HepG2 (cell line): ENCODE measurements around the gene KRTAP10-10. TPM values are rescaled to one million over a fixed set of nuclear protein-coding genes. Genes with fewer than 3 reads are reported as not detected.

Source experiments
- ATAC-seq: fragments of 200-7000 bp; cut with Tn5 transposase; 3 replicates; pipeline ENCODE4 v1.9.1; 2020; ENCODE audit warnings: mild to moderate bottlenecking, moderate library complexity
- BruUV-seq: library from RNA; stranded (reverse); fragments of 400-500 nt; replicated peaks from 2 replicates; lab custom pipeline; 2021; lab: Mats Ljungman, UMichigan
- CTCF ChIA-PET: fragments of 300-600 bp; formaldehyde crosslinking; extraction: SDS; loops from one replicate; lab custom pipeline; 2021; ENCODE audit warnings: low total read pairs, inconsistent platforms, low intra/inter-chr PET ratio; lab: Yijun Ruan, JAX
- POLR2A ChIA-PET: fragments of 350-600 bp; sonication (Branson Sonifier 250); formaldehyde crosslinking; loops from one replicate; lab custom pipeline; 2020; ENCODE audit warnings: antibody characterized with exemption, inconsistent platforms; lab: Yijun Ruan, JAX
- DNase-seq: peaks from one replicate; pipeline ENCODE4 v3.0.0-alpha.2; 2015; ENCODE audit warnings: low spot score
- FAIRE-seq: peaks from 3 replicates; lab custom pipeline; 2011; peaks lifted over from hg19 to GRCh38; lab: Jason Lieb, UNC
- H2AFZ ChIP-seq: one replicate; pipeline ENCODE4 v1.6.1; 2011; ENCODE audit warnings: low read length, inconsistent platforms
- H3K27ac ChIP-seq: fragments of 300-600 bp; 3 replicates; pipeline ENCODE4 v1.8.0; 2011; ENCODE audit warnings: mixed run types, mild to moderate bottlenecking, mixed read lengths, low read length, inconsistent platforms; ENCODE audit not compliant: insufficient read depth; ENCODE audit errors: extremely low read length
- H3K27me3 ChIP-seq, 2 experiments: fragments of 200-600 bp in 1 of 2; 2 replicates in 1 of 2; 3 replicates in 1 of 2; pipeline versions ENCODE4 v1.6.0 to v1.8.0; 2011; ENCODE audit warnings: low read length in 2 of 2, mild to moderate bottlenecking in 2 of 2, moderate library complexity in 2 of 2, inconsistent platforms in 1 of 2; ENCODE audit not compliant: insufficient read depth in 2 of 2, control insufficient read depth in 1 of 2
- H3K36me3 ChIP-seq, 2 experiments: fragments of 200-600 bp in 1 of 2; replicated peaks in 1 of 2; 2 replicates in 1 of 2; 3 replicates in 1 of 2; pipeline versions ENCODE4 v1.5.1 to v1.8.0; 2011; ENCODE audit warnings: low read length in 2 of 2, inconsistent platforms in 1 of 2; ENCODE audit not compliant: insufficient read depth in 2 of 2, control insufficient read depth in 1 of 2
- H3K4me1 ChIP-seq: 2 replicates; pipeline ENCODE4 v1.5.1; 2012; ENCODE audit warnings: low read length, inconsistent platforms; ENCODE audit not compliant: insufficient read depth
- H3K4me2 ChIP-seq: 2 replicates; pipeline ENCODE4 v1.6.0; 2011; ENCODE audit warnings: low read depth, low read length, inconsistent platforms
- H3K4me3 ChIP-seq, 3 experiments: fragments of 200-600 bp in 1 of 3; sonication (generic), shearing (Covaris generic) in 1 of 3; replicated peaks in 1 of 3; 2 replicates each; pipeline ENCODE4 v1.5.1; 2011 to 2016; ENCODE audit warnings: low read length in 3 of 3, inconsistent platforms in 2 of 3, low read depth in 2 of 3, mild to moderate bottlenecking in 2 of 3, control low read depth in 1 of 3, mixed read lengths in 1 of 3; ENCODE audit not compliant: insufficient read depth in 1 of 3
- H3K79me2 ChIP-seq: one replicate; pipeline ENCODE4 v1.6.1; 2011; ENCODE audit warnings: low read length, inconsistent platforms; ENCODE audit not compliant: insufficient read depth
- H3K9ac ChIP-seq: 2 replicates; pipeline ENCODE4 v1.6.0; 2011; ENCODE audit warnings: mild to moderate bottlenecking, low read depth, low read length, inconsistent platforms; ENCODE audit not compliant: insufficient read depth
- H3K9me3 ChIP-seq: 2 replicates; pipeline ENCODE4 v1.5.1; 2012; ENCODE audit warnings: mild to moderate bottlenecking, low read length
- H4K20me1 ChIP-seq: 2 replicates; pipeline ENCODE4 v1.6.0; 2011; ENCODE audit warnings: inconsistent platforms, mild to moderate bottlenecking, low read length, moderate library complexity; ENCODE audit not compliant: insufficient read depth
- ATF3 ChIP-seq: sonication (generic); formaldehyde crosslinking; IDR thresholded peaks from 2 replicates; pipeline ENCODE4 v1.4.0; 2020; ENCODE audit warnings: missing genetic modification reagents
- BCL6 ChIP-seq: IDR thresholded peaks from 2 replicates; pipeline ENCODE4 v1.6.1; 2016; ENCODE audit warnings: missing genetic modification reagents, missing compliant biosample characterization
- IKZF4 ChIP-seq: sonication (generic); formaldehyde crosslinking; IDR thresholded peaks from 2 replicates; pipeline ENCODE4 v1.5.1; 2020; ENCODE audit warnings: borderline replicate concordance, mild to moderate bottlenecking, low read depth, missing genetic modification reagents; ENCODE audit errors: not compliant biosample characterization
- KLF9 ChIP-seq: IDR thresholded peaks from 2 replicates; pipeline ENCODE4 v1.6.1; 2016; ENCODE audit warnings: low read depth
- POLR2AphosphoS2 ChIP-seq: IDR thresholded peaks from 2 replicates; pipeline ENCODE4 v1.6.1; 2011; ENCODE audit warnings: low read depth, low read length, improper control_type of control experiment
- PRDM10 ChIP-seq: sonication (generic); formaldehyde crosslinking; IDR thresholded peaks from 2 replicates; pipeline ENCODE4 v1.4.0; 2020; ENCODE audit warnings: low read depth, missing genetic modification reagents
- PRMT3 ChIP-seq: sonication (generic); formaldehyde crosslinking; IDR thresholded peaks from 2 replicates; pipeline ENCODE4 v1.8.1; 2022; ENCODE audit warnings: low read depth, mild to moderate bottlenecking, moderate library complexity, missing genetic modification reagents, borderline replicate concordance
- SNRNP70 ChIP-seq: fragments of 200-400 bp; formaldehyde crosslinking; IDR thresholded peaks from 2 replicates; pipeline ENCODE4 v1.6.1; 2017; ENCODE audit warnings: mild to moderate bottlenecking, low read depth, low read length, moderate library complexity
- SRY ChIP-seq: sonication (generic); formaldehyde crosslinking; IDR thresholded peaks from 2 replicates; pipeline ENCODE4 v1.8.0; 2022; ENCODE audit warnings: mild to moderate bottlenecking, missing genetic modification reagents
- ZNF451 ChIP-seq: sonication (generic); formaldehyde crosslinking; IDR thresholded peaks from 2 replicates; pipeline ENCODE4 v1.5.0; 2020; ENCODE audit warnings: mild to moderate bottlenecking, missing genetic modification reagents
- ZNF562 ChIP-seq: sonication (generic); formaldehyde crosslinking; IDR thresholded peaks from 2 replicates; pipeline ENCODE4 v1.8.0; 2022; ENCODE audit warnings: missing genetic modification reagents, borderline replicate concordance
- ZNF577 ChIP-seq: sonication (generic); formaldehyde crosslinking; IDR thresholded peaks from 2 replicates; pipeline ENCODE4 v1.4.0; 2020; ENCODE audit warnings: mild to moderate bottlenecking, low read depth, missing genetic modification reagents, borderline replicate concordance
- ZNF792 ChIP-seq: IDR thresholded peaks from 2 replicates; pipeline ENCODE4 v1.6.1; 2016
- ZSCAN30 ChIP-seq: sonication (generic); formaldehyde crosslinking; IDR thresholded peaks from 2 replicates; pipeline ENCODE4 v1.5.0; 2020; ENCODE audit warnings: mild to moderate bottlenecking, missing genetic modification reagents
- WGBS: methylation state at CpG from one replicate; pipeline ENCODE4 v1.1.6; 2017; ENCODE audit warnings: low lambda C conversion rate; 5-methylcytosine and 5-hydroxymethylcytosine counted together
- in situ Hi-C: cut with HindIII; loops from 2 replicates; pipeline ENCODE4 v1.10.0; 2017; ENCODE audit warnings: low pct_unique_long_range_greater_than_20kb; ENCODE audit not compliant: extremely low pct_ligation_motif_present
- intact Hi-C: fragments of 100-400 bp; cut with micrococcal nuclease; formaldehyde crosslinking; loops from one replicate; pipeline ENCODE4 v1.10.0; 2022; ENCODE audit not compliant: unreplicated experiment
- polyA plus RNA-seq, 8 experiments: library from polyadenylated mRNA; depleted of rRNA in 3 of 8; stranded (reverse) in 7 of 8; unstranded in 1 of 8; fragments of >200 nt; fragmentation: Illumina TruSeq in 4 of 8; extraction: Trizol in 4 of 8; gene quantifications; 2 replicates each; pipeline versions ENCODE4 v1.2.1 to v1.2.3, GENCODE V29; 2011 to 2016; ENCODE audit warnings: low read depth in 4 of 8, missing spikeins in 1 of 8, mixed read lengths in 1 of 8; ENCODE audit not compliant: insufficient read depth in 1 of 8
- total RNA-seq, 5 experiments: library from RNA; depleted of rRNA; stranded (reverse); fragments of >200 nt; fragmentation: Illumina TruSeq; extraction: Trizol; gene quantifications; 2 replicates each; pipeline ENCODE4 v1.2.3, GENCODE V29; 2016; ENCODE audit warnings: low read depth in 1 of 5
- TF ChIP-seq, protein P1 (sequence below): sonication (generic); formaldehyde crosslinking; IDR thresholded peaks from 2 replicates; pipeline ENCODE4 v1.4.0; 2020; ENCODE audit warnings: mild to moderate bottlenecking, missing genetic modification reagents
- TF ChIP-seq, protein P2 (sequence below): sonication (generic); formaldehyde crosslinking; IDR thresholded peaks from 2 replicates; pipeline ENCODE4 v1.4.0; 2020; ENCODE audit warnings: missing genetic modification reagents

Gene KRTAP10-10
- total and polyA plus RNA-seq, 2 of the 13 experiments (the other 11 are each of a cell fraction or from before 2014, with no cell fraction given), result not detected

- FAIRE-seq, result no peak
Observed at GRCh38 chr21:44612029-44612486, 25.1 kb upstream of the KRTAP10-10 start, which contains the start of gene KRTAP10-8. Gene KRTAP10-8, plus strand, starts transcription at chr21:44612079. Its CDS starts 22 bp downstream, at chr21:44612101.

DNA sequence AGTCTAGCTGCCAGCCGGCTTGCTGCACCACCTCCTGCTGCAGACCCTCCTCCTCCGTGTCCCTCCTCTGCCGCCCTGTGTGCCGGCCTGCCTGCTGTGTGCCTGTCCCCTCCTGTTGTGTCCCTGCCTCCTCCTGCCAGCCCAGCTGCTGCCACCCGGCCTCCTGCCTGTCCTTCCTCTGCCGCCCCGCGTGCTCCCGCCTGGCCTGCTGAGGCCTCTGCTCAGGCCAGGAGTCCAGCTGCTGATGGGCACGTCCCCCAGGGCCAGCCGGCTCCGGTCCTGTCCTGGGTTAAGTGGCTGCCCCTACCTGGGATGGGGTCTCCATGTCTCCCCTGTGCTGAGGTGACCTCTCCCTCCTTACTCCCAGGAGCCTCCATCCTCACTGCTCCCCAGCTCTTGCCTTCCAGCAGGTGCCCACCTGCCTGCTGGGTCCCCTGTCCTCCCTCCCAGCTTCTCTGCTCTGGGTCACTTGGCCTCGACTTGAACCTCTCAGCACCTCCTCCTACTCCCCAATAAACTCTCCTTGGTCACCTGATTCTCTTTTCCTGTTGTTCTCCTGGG lies 24.4 kb upstream of the KRTAP10-10 start:
- H3K4me1 ChIP-seq, result no peaks in the 10 kb centered on the region
- no peaks in the 10 kb centered on the region for H4K20me1 ChIP-seq
- H2AFZ ChIP-seq, result no peak overlapping the region
- DNase-seq (no peak), ATAC-seq (no peak), FAIRE-seq (no peak)
- no peak overlapping the region for H3K9ac ChIP-seq
- no peak overlapping the region for H3K4me2 ChIP-seq
- H3K4me3 ChIP-seq, result no peak overlapping the region
- H3K27ac ChIP-seq, result no peak overlapping the region
- intact Hi-C loops (no loop called here), in situ Hi-C loops (no loop called here)
- 59% methylated on average over 9 of the region's 13 CpGs for WGBS
- peaks cover 2 to 28% of the 10 kb centered on the region in 2 experiments; a peak in 3 of 5 replicates for H3K27me3 ChIP-seq
- ChIA-PET CTCF (no interaction called here), POLR2A (no interaction called here)
- no peaks in the 10 kb centered on the region for H3K36me3 ChIP-seq
- H3K9me3 ChIP-seq, result peaks cover 24% of the 10 kb centered on the region; the same call in 1 of the 2 replicates
- BruUV-seq, result no TSS peak
- no peaks in the 10 kb centered on the region for H3K79me2 ChIP-seq
- TF ChIP-seq PRDM10 (CRISPR knock-in tag) (no peak), ZNF792 (CRISPR knock-in tag) (no peak), SRY (CRISPR knock-in tag) (no peak), BCL6 (CRISPR knock-in tag) (no peak), ZNF451 (CRISPR knock-in tag) (no peak), SNRNP70 (no peak), ATF3 (CRISPR knock-in tag) (no peak), KLF9 (CRISPR knock-in tag) (no peak)
- TF ChIP-seq, protein P1, sequence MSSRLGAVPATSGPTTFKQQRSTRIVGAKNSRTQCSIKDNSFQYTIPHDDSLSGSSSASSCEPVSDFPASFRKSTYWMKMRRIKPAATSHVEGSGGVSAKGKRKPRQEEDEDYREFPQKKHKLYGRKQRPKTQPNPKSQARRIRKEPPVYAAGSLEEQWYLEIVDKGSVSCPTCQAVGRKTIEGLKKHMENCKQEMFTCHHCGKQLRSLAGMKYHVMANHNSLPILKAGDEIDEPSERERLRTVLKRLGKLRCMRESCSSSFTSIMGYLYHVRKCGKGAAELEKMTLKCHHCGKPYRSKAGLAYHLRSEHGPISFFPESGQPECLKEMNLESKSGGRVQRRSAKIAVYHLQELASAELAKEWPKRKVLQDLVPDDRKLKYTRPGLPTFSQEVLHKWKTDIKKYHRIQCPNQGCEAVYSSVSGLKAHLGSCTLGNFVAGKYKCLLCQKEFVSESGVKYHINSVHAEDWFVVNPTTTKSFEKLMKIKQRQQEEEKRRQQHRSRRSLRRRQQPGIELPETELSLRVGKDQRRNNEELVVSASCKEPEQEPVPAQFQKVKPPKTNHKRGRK (CRISPR knock-in tag), result no peak

More at GRCh38 chr21:44612029-44612486, 25.1 kb upstream of the KRTAP10-10 start, which contains the start of gene KRTAP10-8:
- H3K4me3 ChIP-seq, result no peak within 1 kb of the TSS
- peaks cover 24% of the 10 kb centered on the region; the same call in 1 of the 2 replicates for H3K9me3 ChIP-seq
- POLR2A ChIA-PET, result no interaction called here
- no peak for ATAC-seq
- H3K4me2 ChIP-seq, result no peak within 1 kb of the TSS
- intact Hi-C loops (no loop called here), in situ Hi-C loops (no loop called here)
- 100% methylated on average over 2 of the region's 8 CpGs for WGBS
- H3K9ac ChIP-seq, result no peak within 1 kb of the TSS
- BruUV-seq, result no TSS peak
- H3K27me3 ChIP-seq, result peaks cover 1 to 25% of the 10 kb centered on the region in 2 experiments; a peak in 3 of 5 replicates
- no peaks in the 10 kb centered on the region for H4K20me1 ChIP-seq
- H3K27ac ChIP-seq, result no peak within 1 kb of the TSS
- no peak within 1 kb of the TSS for H2AFZ ChIP-seq
- TF ChIP-seq ZSCAN30 (CRISPR knock-in tag) (no peak), ZNF577 (CRISPR knock-in tag) (no peak), POLR2AphosphoS2 (no peak), PRMT3 (CRISPR knock-in tag) (no peak), IKZF4 (no peak), ZNF562 (CRISPR knock-in tag) (no peak)
- TF ChIP-seq, protein P2, sequence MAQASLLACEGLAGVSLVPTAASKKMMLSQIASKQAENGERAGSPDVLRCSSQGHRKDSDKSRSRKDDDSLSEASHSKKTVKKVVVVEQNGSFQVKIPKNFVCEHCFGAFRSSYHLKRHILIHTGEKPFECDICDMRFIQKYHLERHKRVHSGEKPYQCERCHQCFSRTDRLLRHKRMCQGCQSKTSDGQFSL (CRISPR knock-in tag), result no peak
- H3K79me2 ChIP-seq, result no peaks in the 10 kb centered on the region
- CTCF ChIA-PET, result no interaction called here
- H3K4me1 ChIP-seq, result no peaks in the 10 kb centered on the region
- DNase-seq, result no peak
- no peaks in the 10 kb centered on the region for H3K36me3 ChIP-seq
